HG02884 (cell line): ENCODE measurements around the gene SLC8A3.

Experiments used
- ATAC-seq: cut with Tn5 transposase; IDR thresholded peaks from one replicate; pipeline ENCODE4 v1.9.1; 2021; ENCODE audit warnings: mild to moderate bottlenecking, moderate library complexity; ENCODE audit not compliant: unreplicated experiment

Gene SLC8A3

DNA sequence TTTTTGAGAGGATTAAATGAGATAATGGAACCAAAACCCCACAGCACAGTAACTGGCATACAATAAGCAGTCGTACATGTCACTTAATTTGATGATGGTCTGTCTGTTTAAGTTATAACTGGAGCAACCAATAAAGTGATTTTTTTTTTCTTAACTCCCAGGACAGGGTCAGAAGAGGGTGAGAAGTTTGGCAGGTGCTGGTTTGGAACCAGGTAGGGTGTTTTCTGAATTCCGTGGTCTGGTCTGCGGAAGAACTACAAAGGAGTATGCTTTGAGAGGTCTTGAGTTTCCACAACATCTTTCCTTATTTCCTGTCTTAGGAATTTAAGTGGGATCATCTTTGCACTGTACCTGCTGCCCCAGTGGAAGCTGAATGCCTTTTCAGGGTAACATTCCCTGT, 111.7 kb downstream of the SLC8A3 start:
- ATAC-seq, result no peak

DNA sequence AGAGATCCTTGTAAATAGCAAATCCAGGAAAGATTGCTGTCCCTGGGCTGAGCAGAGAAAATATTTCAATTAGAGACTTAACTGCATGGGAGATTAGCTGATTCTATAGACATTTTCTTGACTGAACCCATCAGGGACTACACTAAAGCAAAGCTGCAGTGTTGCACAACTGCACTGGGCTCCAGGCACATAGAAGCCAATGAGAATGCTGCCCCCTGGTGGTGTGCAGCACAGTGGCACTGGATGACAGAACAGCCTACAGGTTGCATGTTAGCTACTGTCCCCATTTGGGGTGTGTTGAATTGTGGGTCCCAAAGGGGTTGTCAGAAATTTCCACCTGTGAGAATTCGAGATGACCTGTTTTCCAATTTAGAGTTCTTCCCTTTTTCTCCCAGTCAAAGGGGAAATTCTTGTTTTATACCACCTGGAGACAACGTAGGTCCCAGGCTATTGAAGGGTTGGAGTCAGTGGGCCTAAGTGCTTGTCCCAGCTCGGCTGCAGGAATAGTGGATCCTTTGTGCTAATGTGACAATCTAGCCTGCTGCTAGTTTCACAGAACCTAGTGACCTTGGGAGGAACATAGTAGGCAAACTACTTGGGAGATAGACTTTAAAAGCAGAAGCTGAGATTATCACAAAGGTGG, 114.7 kb downstream of the SLC8A3 start:
- ATAC-seq, result no peak

DNA sequence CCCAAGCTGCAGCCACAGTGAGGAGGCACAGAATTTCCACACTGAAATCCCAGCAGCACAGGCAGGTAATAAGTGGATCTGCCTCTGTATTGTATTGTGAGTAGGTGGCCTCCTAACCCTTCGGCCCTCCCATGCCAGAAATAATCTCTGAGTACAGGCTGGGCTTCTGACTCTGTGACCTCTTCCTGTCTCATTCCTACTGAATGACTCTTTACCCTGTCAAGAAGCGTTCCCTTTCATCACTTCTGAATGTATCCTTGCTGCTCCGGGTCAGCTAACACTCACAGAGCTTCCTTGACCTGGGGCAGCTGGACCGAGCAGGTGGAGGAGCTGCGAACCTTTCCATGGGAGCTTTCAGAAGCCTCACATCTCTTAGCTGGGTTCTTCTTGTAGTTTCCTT, 119.6 kb downstream of the SLC8A3 start:
- no peak for ATAC-seq

DNA sequence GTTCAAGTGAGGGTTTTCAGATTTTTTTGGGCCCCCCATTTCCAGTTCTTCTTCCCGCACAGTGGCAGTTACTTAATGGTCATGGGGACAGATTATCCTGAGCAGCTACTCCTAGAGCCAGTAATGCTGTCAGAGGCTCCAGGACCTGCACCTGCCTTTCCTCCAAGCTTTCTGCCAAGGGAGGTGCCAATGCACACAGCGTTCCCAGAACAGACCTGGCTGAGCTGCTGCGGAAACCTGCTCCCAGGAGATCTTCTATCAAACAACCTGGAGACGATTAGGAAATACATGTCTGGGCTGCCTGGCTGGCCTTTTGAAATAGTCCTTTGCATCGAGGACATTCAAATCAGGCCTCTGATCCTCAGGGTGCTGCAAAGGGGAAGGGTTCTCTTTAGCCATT, 120.9 kb downstream of the SLC8A3 start:
- ATAC-seq, result no peak

DNA sequence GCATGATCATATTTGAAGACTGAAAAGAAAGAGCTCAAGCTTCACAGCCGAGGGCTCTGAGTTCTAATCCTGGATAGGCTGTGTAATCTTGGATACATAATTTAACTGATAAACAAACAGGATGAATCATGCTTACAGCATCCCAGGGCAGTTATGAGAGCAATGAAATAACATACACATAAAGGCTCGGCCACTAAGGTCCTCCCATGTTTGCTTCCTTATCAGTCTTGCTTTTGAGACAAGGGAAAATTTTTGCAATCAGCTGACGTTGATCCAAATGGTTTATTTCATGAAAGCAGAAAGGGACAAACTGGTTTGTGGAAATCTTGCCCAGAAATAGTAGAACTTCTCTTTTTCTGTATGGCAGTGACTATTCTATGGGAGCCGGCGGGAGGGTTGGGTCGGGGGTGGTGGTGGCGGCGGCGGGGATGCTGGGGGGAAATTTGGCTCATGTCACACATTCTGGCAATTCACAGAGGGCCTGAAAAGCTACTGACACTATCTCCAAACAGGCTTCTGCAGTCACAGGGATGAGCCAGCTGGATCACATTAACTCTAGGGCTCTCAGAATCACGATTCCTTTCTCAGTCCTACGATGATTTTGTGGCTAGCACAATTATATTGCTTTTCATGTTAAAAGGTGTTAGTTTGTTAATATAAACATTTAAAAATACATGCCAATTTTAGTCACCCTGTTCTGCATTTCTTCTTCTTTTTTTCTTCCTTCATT, 124.5 kb downstream of the SLC8A3 start:
- ATAC-seq, result no peak

DNA sequence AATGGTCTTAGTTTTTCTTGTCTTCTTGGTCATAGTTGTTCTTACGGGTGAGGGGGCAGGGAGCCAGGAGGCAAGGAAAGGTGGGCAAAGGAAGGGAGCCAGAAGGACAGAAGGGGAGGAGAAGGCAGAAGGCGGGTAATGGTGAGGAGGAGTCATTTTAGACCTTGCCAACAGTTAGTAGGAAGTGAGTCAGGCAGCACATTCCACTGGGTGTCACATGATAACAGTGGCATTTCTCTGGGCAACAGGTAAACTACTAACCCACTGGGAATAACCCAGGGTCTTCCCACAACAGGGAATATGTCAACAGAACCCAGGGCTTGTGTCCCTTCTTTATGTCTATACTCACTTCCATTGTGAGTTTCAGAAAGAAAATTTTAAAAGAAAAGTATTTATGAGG, 127.6 kb downstream of the SLC8A3 start:
- ATAC-seq, result no peak

DNA sequence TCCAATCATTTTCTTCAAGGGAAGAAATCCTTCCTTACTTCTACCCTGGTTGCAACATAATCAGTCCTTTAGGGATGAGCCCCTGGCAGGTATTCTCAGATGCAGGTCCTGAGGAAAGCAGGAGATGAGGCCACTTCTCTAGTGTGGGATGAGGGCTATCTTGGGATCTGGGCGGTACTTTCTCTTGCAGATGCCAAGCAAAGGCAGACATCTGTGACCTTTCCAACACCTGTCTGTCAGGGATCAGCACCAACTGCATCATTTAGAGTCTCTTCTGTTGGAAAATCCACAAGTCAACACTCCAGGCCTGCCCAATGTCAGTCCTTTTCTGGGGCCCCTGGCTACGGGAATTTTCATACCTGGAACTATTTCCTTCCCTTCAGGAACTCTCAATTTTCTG, 129.2 kb downstream of the SLC8A3 start:
- ATAC-seq, result no peak

DNA sequence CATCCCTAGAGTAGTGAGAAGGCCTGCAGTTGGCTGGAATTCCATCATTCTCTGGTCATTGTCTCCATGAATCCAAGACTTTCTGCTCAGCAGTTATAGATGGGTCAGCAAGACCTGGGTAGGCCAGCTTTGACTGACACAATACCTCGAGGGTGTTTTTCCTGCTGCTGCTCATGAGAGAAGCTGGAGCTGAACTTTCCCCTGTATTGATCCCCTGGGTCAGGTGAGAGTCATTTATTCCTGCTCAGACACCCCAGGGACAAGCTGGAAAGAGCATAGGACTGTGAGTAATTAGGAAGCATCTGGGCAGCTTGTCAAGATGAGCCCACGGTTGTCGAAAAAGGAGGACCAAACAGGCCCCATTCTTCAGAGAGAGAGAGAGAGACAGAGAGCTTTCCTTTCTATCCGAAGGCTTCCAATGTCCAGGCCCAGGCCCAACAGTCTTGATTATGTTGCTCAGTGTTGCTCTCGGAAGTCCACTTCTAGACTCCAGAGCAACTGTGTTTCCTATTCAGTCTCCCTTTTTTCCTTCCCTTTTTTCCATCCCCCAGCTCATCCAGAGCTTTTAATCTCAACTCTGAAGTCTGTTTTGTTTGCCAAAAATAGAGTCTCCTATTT, 131.1 kb downstream of the SLC8A3 start:
- no peak for ATAC-seq

DNA sequence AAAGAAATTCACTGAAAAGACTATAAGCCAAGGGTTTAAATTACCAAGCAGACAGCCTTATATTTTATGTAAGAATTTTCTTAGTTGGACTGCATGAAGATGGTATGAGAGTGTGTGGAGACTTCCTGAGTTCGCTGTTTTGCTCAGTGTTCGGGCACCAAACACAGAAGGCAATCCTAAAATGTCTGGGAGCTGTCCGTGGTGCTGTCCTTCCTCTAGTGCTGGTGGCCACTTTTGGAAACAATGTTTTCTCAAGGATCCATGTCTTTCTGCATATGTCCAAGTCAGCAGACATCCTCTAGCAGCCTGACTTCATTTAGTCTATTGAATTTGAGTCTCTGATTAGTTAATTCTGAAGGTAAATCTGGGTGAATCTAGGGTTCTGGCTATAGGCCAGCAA, 135.8 kb downstream of the SLC8A3 start:
- ATAC-seq, result no peak

DNA sequence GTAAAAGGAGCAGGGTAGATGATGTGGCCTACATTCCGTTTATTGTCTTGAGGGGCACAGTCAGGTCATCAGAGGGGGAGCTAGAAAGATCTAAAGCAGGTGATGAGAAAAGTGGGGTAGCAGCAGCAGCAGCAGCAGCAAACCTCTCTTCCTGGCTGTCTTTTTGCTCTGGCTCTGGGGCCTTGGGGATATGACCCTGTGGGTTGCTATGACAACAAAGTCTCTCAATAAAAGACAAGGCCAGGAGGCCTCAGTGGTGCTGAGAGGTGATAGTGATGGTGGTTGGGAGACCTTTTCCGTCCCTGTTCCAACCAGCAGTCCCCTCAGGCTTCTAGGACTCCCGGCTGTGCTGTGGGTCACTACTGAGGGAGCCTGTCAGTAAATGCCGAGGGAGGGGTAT, 138.6 kb downstream of the SLC8A3 start:
- ATAC-seq, result no peak

DNA sequence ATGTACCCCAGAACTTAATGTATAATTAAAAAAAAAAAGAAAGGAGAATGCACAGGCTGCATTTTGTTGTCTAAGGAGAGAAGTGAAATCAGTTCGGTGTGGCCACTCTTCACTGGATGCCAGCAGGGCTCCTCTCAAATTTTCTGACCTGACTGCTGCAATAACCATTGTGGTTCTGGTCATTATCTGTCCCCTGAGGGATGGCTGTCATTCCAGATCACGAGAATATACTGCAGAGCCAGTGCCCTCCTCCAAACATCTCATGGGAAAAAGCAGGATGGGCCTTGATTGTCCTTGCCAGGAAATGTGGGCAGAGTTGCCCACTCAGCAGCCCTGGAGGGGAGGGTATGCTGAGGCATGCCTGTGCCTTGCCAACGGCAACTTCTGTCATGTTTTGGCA, 139.1 kb downstream of the SLC8A3 start:
- ATAC-seq, result no peak

DNA sequence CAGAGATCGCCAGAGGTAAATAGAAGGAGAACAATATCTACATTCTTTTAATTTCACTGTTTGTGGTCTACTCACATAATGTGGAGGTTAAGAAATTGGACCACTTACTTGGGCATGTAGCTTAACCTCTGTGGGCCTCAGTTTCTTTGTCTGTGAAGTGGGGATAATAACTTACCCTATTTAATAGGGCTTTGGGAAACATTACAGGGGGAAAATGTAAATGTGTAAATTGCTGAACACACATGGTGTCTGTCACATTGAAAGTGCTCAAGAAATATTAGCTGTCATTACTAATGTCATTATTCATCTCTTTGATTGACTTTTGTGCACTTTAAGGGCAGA, 140.5 kb downstream of the SLC8A3 start:
- ATAC-seq, result no peak

DNA sequence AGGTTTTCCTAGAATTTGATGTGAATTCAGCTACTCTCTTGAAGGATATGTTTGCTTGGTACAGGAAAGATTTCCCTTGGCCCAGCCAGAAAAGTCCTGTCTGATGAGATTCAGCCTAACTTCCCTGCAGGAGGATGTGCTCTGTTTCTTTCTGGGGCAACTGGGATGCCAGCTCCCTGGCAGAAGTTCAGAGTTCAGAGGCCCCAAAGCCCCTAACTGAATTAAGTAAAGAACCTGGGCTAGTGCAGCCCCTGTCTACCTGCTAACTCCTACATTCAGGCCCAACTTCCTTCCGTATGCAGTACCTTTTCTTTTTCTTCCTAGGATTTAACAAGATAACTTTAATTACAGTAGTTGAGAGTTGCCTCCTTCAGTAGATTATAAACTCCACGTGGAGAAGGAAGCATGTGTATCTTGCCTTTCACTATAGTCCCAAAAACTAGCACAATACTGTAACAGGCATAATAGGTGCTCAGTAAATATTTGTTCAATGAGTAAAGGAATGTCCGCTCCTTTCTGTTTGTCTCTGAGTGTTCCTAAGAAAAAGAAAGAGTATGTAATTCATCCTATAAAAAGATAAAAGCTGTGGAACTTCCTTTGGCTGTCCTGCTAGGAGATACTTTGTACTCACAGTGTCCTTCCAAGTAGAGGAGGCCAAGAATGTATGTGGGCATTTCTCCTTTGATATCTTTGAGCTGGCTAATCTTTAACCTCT, 141.0 kb downstream of the SLC8A3 start:
- no peak for ATAC-seq

DNA sequence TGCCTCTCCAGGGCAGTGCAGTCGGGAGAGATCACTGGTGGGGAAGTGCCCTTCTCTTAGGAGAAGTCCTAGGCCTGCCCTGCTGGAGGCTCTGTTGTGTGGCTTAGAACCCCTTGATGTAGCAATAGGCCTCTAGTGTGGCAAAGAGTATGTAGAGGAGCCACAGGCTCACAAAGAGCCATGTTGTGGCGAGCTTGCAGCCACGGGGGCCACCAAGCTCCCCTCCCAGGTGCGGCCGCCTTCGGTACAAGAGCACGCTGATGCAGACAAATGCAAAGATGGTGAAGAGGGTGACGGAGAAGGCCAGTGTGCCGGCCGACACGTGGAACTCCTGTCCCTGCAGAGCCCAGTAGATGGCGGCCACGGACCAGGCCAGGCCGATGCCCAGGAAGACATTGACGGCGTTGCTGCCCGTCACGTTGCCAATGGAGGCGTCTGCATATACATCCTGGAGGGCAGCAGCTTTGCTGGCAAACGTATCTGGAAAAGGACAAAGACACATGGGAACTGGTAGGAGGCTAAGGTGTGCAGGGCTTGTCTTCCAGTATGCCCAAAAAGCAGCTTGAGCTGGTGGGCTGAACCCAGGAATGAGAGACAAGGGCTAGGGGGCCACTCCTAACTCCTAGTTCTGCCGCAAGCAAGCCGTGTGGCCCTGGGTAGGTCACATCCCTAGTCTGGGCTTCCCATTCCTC, 142.8 kb downstream of the SLC8A3 start:
- ATAC-seq, result no peak

DNA sequence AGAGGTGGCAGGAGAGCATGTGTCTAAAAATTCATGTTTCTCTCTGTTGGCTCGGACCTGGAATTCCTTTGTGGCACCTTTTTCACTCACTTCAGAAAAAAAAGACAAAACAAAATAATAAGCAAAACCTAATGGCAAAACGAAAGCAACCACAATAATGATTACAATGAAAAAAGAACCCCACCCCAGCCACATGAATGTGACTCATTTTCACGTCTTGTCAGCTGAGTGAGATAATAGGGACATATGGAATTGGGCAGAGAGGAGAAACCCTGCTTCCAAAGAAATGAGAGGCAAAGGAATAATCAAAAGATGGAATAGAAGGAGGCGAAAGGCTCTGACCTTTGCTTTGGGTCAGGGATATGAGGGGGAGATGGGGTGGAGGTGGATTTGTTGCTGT, 143.4 kb downstream of the SLC8A3 start:
- no peak for ATAC-seq

DNA sequence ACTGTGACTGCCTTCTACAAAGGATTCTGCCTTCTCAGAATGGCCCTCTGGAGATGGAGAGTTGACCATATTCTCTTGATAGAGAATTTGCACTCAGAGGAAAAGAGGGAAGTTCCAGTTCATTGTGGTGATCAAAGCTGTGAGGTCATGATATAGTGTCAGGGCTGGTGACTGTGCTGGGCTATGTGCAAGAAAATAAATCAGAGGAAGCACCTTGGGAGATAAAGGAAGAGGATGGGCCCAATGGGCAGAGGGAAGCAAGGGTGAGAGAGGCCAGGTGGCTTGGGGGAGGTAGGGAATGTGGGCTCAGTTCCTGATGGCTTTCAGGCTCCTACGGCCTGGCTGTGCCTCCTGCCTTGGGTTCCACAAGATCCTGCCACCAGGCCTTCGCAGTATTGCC, 145.8 kb downstream of the SLC8A3 start:
- no peak for ATAC-seq

DNA sequence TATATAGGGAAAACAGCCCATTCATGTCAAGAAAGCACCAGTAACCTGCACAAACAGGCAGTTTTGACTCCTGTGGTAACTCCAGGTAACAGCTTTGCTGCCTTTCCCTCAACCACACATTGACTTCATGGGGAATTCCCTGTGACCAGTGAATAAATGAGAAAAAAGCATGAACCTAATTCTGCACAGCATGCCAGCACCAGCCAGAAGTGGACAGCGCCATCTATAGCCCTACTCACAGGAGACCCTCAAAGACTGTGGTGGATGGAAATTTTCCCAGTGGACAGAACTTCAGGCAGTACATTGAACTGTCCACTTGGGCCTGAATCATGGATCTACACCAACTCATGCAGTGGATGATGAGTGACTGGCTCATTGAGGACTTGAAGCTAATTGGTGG, 152.1 kb downstream of the SLC8A3 start:
- no peak for ATAC-seq

DNA sequence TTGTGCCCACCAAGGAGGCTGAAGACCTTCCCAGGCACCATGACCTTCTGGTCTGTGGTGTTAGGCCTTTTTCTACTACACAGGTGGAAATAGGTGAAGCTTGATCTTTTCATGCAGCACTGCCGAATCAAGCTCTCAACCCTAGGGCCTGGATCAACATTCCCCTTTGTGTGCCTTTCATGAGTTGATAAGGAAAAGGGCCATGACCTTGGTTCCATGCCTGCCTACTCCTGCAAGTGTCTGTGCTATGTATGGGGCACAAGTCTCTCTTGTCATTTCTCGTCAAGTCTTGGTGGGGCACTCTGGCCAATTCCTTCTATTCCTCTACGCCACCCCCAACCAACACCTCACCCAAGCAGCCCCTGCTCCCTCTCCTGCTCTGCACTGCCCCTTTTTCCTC, 154.5 kb downstream of the SLC8A3 start:
- no peak for ATAC-seq

DNA sequence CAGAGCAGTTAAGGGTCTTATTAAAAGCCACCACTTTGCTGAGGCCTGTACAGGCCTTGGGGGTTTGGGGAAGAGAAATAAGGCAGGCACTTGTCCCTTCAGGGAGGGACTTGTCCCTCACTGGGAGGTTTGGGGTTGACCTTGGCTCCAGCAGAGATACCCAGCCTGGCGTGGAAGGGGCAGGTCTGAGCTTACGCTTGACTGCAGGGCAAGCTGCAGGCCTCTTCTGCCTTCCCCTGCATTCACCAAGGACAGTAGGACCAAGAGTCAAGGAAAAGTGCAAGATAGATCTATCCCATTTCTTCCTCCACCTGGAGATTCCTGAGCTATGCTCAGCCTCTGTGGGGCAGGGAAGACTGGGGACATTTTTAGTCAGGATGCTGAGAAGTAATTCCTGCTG, 155.2 kb downstream of the SLC8A3 start:
- ATAC-seq, result no peak

DNA sequence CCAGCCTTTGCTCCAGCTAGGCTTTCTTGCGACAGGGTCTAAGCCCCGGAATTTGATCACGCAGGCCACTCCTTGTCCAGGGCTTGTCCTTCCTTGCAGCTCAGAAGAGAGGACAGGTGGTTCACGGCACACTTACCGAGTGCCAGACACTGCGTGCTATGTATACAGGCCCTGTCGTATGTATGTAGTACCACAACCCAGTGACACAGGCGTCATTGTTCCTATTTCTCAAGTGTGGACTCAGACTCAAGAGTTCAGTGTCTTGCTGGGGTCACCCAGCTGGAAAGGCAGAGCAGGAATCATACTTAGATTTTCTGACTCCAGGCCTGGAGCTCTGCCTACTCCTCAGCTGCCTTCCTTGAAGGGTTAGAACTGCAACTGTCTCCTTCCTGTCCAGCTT, 155.6 kb downstream of the SLC8A3 start:
- ATAC-seq, result no peak

DNA sequence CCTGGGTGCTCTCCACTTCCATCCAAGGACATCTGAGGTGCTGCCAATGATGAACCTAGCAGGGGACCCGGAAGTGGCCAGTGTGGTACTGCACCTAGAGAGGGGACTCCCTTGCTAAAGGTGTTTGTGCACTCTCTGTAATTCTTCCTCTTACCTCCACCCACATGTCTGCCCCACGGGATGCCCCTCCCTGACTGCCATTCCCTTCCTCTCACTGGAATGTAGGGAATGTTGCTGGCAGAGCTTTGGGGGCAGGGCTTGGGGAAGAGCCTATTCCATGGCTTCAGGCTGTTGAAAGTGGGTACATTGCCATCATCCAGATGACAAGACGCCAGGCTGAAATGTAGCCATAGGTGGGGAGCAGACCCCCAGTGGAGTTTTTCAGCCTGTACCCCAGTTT, 156.3 kb downstream of the SLC8A3 start:
- no peak for ATAC-seq
